Neural progenitor cell (in vitro differentiated cells): ENCODE results near the gene OR2F2. TPM values are rescaled to one million over a fixed set of nuclear protein-coding genes. Genes with fewer than 3 reads are reported as not detected.

Experiments used
- DNase-seq: peaks from one replicate; pipeline ENCODE4 v3.0.0-alpha.2; 2016; ENCODE audit warnings: low spot score
- H2AFZ ChIP-seq: fragments of 200-600 bp; sonication (generic); replicated peaks from 2 replicates; pipeline ENCODE4 v1.6.1; 2016; ENCODE audit warnings: antibody characterized with exemption
- H3F3A ChIP-seq: fragments of 200-600 bp; sonication (generic); 2 replicates; pipeline ENCODE4 v1.6.1; 2016; ENCODE audit warnings: antibody characterized with exemption, low read depth
- H3K27ac ChIP-seq: fragments of 200-600 bp; sonication (generic); 2 replicates; pipeline ENCODE4 v1.5.1; 2016; ENCODE audit warnings: mild to moderate bottlenecking
- H3K27me3 ChIP-seq: fragments of 200-600 bp; sonication (generic); 2 replicates; pipeline ENCODE4 v1.6.1; 2016; ENCODE audit warnings: mild to moderate bottlenecking, moderate library complexity
- H3K36me3 ChIP-seq: fragments of 200-600 bp; sonication (generic); 2 replicates; pipeline ENCODE4 v1.5.1; 2016
- H3K4me1 ChIP-seq: fragments of 200-600 bp; sonication (generic); 2 replicates; pipeline ENCODE4 v1.6.1; 2016; ENCODE audit warnings: mixed run types
- H3K4me2 ChIP-seq: fragments of 200-600 bp; sonication (generic); 2 replicates; pipeline ENCODE4 v1.6.1; 2016
- H3K4me3 ChIP-seq: fragments of 200-600 bp; sonication (generic); 2 replicates; pipeline ENCODE4 v1.5.1; 2016
- H3K79me2 ChIP-seq: fragments of 200-600 bp; sonication (generic); 2 replicates; pipeline ENCODE4 v1.6.1; 2016; ENCODE audit warnings: low read depth
- H3K9ac ChIP-seq: fragments of 200-600 bp; sonication (generic); 2 replicates; pipeline ENCODE4 v1.6.1; 2016
- H3K9me3 ChIP-seq: fragments of 200-600 bp; sonication (generic); 2 replicates; pipeline ENCODE4 v1.5.1; 2016; ENCODE audit warnings: low read depth
- H4K20me1 ChIP-seq: fragments of 200-600 bp; sonication (generic); 2 replicates; pipeline ENCODE4 v1.6.1; 2016; ENCODE audit warnings: low read depth
- H3K27ac Mint-ChIP-seq: 3 replicates; pipeline ENCODE4 v1.8.0; 2021; ENCODE audit warnings: mixed read lengths
- H3K27me3 Mint-ChIP-seq: 2 replicates; pipeline ENCODE4 v1.8.0; 2022; ENCODE audit warnings: low read depth, mild to moderate bottlenecking, inconsistent platforms, moderate library complexity, mixed read lengths; ENCODE audit not compliant: insufficient read depth
- H3K36me3 Mint-ChIP-seq: 3 replicates; pipeline ENCODE4 v1.8.0; 2021; ENCODE audit warnings: mixed read lengths
- H3K4me1 Mint-ChIP-seq: 3 replicates; pipeline ENCODE4 v1.8.0; 2021; ENCODE audit warnings: mixed read lengths
- H3K4me3 Mint-ChIP-seq: 3 replicates; pipeline ENCODE4 v1.8.0; 2021; ENCODE audit warnings: mild to moderate bottlenecking, moderate library complexity, mixed read lengths
- H3K9me3 Mint-ChIP-seq: 3 replicates; pipeline ENCODE4 v1.8.0; 2020; ENCODE audit warnings: mixed read lengths
- EZH2 ChIP-seq: fragments of 200-600 bp; sonication (generic); IDR thresholded peaks from 2 replicates; pipeline ENCODE4 v1.6.1; 2017; ENCODE audit warnings: antibody characterized with exemption, mild to moderate bottlenecking, moderate library complexity
- EZH2phosphoT487 ChIP-seq: fragments of 200-600 bp; sonication (generic); IDR thresholded peaks from 2 replicates; pipeline ENCODE4 v1.6.1; 2017; ENCODE audit warnings: antibody characterized with exemption
- total RNA-seq: library from RNA; depleted of rRNA; stranded (reverse); fragments of >200 nt; gene quantifications from 2 replicates; pipeline ENCODE4 v1.2.3, GENCODE V29; 2015; ENCODE audit warnings: low replicate concordance
- TF ChIP-seq, protein P1 (sequence below): fragments of 200-600 bp; sonication (generic); IDR thresholded peaks from 2 replicates; pipeline ENCODE4 v1.5.1; 2017; ENCODE audit warnings: antibody characterized with exemption, mild to moderate bottlenecking

OR2F2 gene
- total RNA-seq, 1 donor from 2014 or later: not detected

DNA sequence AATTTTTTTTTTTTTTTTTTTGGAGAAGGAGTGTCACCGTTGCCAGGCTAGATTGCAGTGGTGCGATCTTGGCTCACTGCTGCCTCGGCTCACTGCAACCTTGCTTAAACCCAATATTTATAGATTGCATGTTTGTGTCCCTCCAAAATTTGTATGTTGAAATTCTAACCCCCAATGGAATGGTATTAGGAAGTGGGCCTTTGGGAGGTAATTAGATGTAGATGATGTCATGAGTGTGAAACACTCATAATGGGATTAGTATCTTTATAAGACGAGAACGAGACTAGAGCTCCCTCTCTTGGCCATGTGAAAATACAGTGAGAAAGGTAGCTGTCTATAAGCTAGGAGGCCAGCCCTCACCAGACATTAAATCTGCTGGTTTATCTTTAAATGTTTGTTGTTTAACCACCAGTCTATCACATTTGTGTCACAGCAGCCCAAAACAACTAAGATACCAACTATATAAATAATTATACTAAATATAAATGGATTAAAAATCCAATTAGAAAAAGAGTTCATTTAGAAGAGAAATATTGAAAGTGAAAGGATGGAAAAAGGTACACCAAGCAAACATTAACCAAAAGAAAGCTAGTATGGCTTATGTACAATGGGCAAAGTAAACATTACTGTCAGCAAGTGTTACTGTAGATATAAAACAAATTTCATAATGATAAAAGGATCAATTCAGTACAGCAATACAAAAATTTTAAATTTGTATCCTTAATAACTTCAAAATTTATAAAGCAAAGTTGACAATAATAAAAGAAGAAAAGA lies 42.3 kb upstream of the OR2F2 start:
- Mint-ChIP-seq H3K4me1 (no peaks in the 10 kb centered on the region), H3K9me3 (peaks cover 65% of the 10 kb centered on the region), H3K27ac (no peak overlapping the region), H3K36me3 (peaks cover 63% of the 10 kb centered on the region), H3K27me3 (no peaks in the 10 kb centered on the region), H3K4me3 (no peak overlapping the region)
- H3K27ac ChIP-seq: no peak overlapping the region
- no peaks in the 10 kb centered on the region for H3K36me3 ChIP-seq
- no peaks in the 10 kb centered on the region for H3K9me3 ChIP-seq
- no peaks in the 10 kb centered on the region for H3K27me3 ChIP-seq
- H3F3A ChIP-seq: peaks cover 8% of the 10 kb centered on the region
- no peak overlapping the region for H2AFZ ChIP-seq
- no peak for TF ChIP-seq EZH2
- TF ChIP-seq, protein P1, sequence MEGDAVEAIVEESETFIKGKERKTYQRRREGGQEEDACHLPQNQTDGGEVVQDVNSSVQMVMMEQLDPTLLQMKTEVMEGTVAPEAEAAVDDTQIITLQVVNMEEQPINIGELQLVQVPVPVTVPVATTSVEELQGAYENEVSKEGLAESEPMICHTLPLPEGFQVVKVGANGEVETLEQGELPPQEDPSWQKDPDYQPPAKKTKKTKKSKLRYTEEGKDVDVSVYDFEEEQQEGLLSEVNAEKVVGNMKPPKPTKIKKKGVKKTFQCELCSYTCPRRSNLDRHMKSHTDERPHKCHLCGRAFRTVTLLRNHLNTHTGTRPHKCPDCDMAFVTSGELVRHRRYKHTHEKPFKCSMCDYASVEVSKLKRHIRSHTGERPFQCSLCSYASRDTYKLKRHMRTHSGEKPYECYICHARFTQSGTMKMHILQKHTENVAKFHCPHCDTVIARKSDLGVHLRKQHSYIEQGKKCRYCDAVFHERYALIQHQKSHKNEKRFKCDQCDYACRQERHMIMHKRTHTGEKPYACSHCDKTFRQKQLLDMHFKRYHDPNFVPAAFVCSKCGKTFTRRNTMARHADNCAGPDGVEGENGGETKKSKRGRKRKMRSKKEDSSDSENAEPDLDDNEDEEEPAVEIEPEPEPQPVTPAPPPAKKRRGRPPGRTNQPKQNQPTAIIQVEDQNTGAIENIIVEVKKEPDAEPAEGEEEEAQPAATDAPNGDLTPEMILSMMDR: peak; percentile 60
- no peak overlapping the region for H3K4me2 ChIP-seq
- peaks cover 44% of the 10 kb centered on the region for H4K20me1 ChIP-seq
- peaks cover 100% of the 10 kb centered on the region for H3K79me2 ChIP-seq
- DNase-seq: peak; percentile 66
- no peak overlapping the region for H3K4me3 ChIP-seq
- H3K9ac ChIP-seq: no peak overlapping the region
- H3K4me1 ChIP-seq: peaks cover 12% of the 10 kb centered on the region

DNA sequence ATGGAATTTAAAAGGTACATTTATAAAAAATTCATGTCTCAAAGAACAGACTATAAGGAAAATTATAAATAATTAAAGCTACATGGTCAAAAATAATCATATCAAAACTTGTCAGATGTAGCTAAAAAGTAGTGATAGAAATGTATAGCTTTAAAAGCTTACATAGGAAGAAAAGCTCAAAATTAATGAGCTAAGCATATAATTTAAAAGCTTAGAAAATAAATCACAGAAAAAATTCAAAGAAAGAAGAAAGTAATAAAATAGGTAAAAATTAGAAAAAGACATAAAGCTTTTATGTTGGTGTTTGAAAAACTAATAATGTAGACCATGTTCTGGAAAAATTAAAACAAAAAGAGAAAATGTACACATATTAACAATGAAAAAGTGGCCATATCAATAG lies 38.4 kb upstream of the OR2F2 start:
- Mint-ChIP-seq H3K9me3 (peaks cover 44% of the 10 kb centered on the region), H3K36me3 (peaks cover 43% of the 10 kb centered on the region), H3K4me1 (peaks cover 15% of the 10 kb centered on the region), H3K27me3 (peaks cover 2% of the 10 kb centered on the region), H3K27ac (no peak overlapping the region), H3K4me3 (no peak overlapping the region)
- DNase-seq: no peak
- H3K9me3 ChIP-seq: no peaks in the 10 kb centered on the region
- H3K9ac ChIP-seq: no peak overlapping the region
- no peak for TF ChIP-seq EZH2phosphoT487
- TF ChIP-seq, protein P1: no peak
- TF ChIP-seq EZH2: no peak
- no peak overlapping the region for H3K4me3 ChIP-seq
- no peak overlapping the region for H2AFZ ChIP-seq
- H3K27me3 ChIP-seq: no peaks in the 10 kb centered on the region
- peaks cover 28% of the 10 kb centered on the region for H3F3A ChIP-seq
- H3K27ac ChIP-seq: no peak overlapping the region
- peaks cover 99% of the 10 kb centered on the region for H3K79me2 ChIP-seq
- peaks cover 39% of the 10 kb centered on the region for H3K4me1 ChIP-seq
- peaks cover 77% of the 10 kb centered on the region for H4K20me1 ChIP-seq
- peak overlapping the region; percentile 11 for H3K4me2 ChIP-seq
- H3K36me3 ChIP-seq: no peaks in the 10 kb centered on the region

DNA sequence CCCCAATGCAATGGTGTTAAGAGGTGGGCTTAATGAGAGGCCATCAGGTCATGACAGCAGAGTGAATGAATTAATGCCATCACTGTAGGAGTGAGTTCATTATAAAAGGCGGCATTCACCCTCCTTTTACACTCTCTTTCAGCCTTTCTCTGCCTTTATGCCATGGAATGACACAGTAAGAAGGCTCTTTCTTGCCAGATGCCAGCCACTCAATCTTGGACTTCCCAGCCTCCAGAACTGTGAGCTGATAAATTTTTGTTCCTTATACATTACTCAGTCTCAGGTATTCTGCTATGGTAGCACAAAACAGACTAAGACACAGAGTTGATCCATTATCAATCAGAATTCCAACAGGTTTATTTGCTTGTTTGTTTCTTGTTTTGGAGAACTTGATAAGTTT lies 36.2 kb upstream of the OR2F2 start:
- Histone ChIP-seq H3K9ac (no peak overlapping the region), H3F3A (peaks cover 23% of the 10 kb centered on the region), H3K4me2 (peak overlapping the region; percentile 87), H3K27ac (no peak overlapping the region), H2AFZ (no peak overlapping the region), H4K20me1 (peaks cover 68% of the 10 kb centered on the region), H3K4me1 (peaks cover 39% of the 10 kb centered on the region), H3K79me2 (peaks cover 77% of the 10 kb centered on the region), H3K4me3 (no peak overlapping the region), H3K9me3 (no peaks in the 10 kb centered on the region), H3K27me3 (no peaks in the 10 kb centered on the region), H3K36me3 (no peaks in the 10 kb centered on the region)
- peak; percentile 50 for DNase-seq
- peaks cover 35% of the 10 kb centered on the region for H3K9me3 Mint-ChIP-seq
- no peak overlapping the region for H3K27ac Mint-ChIP-seq
- H3K27me3 Mint-ChIP-seq: peaks cover 4% of the 10 kb centered on the region
- H3K4me3 Mint-ChIP-seq: no peak overlapping the region
- H3K4me1 Mint-ChIP-seq: peaks cover 25% of the 10 kb centered on the region
- H3K36me3 Mint-ChIP-seq: peaks cover 32% of the 10 kb centered on the region
- no peak for TF ChIP-seq EZH2phosphoT487
- TF ChIP-seq EZH2: no peak
- TF ChIP-seq, protein P1: no peak
